GM18508 (cell line): ENCODE measurements around the gene SORCS2.

Source experiments
- ATAC-seq: cut with Tn5 transposase; IDR thresholded peaks from one replicate; pipeline ENCODE4 v1.9.1; 2021; ENCODE audit warnings: moderate number of reproducible peaks; ENCODE audit not compliant: insufficient read depth, unreplicated experiment

Gene SORCS2

DNA sequence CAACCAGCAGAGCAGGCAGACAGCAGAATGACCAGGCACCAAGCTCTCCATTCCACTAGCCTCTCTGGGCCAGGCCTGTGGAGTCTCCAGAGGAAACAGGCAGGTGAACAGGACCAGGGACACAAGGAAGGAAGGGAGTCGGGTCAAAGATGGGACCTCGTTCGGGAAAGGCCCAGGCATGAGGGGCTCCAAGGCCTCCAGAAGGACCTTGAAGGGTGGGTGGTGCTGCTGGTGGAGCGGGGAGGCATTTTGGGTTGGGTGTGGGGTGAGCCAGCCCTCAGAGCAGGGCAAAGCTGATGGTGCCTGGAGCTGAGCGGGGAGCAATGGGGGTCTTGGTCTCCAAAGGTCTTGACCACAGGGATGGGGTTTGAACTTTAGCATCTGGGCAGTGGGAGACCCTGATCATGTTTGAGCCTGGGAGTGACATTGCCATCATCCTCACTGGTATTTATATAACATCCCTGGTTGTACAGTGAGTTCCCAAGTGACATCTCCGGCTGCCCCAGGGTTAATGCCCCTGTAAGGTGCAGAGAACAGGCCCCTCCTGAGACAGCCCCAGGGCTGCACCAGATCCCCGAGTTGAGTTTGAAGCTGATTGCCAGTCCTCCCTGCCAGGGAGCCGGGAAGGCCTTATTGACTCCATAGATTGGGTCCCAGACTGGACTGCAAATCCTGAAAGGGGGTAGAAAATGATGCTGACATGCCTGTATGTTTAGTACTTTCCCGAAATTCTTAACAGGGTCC is 189.7 kb downstream of the SORCS2 start:
- ATAC-seq = no peak

GRCh38 chr4:7382634-7383014 is 190.3 kb downstream of the SORCS2 start:
- no peak for ATAC-seq

DNA sequence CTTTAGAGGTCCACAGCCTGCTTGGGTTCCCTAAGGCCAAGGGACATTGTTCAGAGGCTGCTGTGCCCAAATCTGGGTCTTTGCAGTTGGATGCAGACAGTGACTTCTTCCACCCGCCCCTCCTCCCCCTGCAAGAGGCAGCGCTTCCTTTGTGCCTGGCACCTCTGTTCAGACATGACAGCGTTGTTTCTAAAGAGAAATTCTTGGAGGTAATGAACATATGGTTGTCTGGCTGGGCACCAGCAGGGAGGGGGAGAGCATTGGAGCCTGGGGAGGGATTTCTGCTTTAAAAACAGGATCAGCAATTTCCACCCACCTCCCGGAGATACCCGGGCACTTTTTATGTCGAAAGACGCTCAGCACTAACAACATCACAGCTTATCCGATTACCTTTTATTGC is 190.9 kb downstream of the SORCS2 start:
- no peak for ATAC-seq

DNA sequence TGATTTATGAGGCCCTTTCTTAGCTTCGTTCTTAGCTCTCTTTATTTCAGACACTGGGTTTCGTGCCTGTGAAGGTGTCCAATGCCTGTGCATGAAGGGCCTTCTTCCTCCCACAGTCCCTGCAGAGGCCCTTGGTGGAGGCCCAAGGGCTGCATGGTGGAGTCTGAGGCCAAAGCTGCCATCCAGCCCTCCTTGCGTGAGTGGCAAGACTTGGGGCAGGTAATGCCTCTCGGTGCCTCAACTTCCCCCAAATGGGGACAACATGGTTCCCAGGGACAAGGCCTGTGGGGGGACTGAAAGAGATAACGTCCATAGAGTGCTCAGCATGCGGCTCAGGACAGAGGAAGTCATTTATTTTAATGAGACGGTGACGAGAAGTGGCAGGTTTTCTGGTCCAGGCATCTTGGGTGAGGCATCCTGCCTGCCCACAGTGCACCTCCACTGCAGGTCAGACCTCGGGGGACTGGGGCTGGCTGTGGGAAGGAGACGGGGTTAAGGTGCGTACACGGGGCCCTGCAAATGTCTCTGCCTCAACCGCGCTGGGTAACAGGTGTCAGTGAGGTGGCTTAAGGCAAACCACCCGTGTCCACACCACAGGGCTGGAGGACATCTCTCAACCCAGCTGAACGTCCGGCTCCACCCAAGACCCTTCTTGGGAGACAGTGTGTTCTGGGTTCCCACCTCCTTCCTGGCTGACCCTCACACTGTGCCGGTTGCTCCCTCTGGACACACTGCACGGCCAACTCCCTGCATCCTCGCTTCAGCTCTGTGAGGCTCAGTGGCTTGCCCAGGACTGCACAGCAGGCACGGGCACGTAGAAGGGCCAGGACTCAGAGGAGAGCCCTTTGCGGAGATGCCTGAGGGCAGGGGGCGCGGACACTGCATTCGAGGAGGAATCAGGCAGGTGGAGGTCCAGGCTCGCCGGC is 191.9 kb downstream of the SORCS2 start:
- no peak for ATAC-seq

GRCh38 chr4:7384929-7385890 is 192.9 kb downstream of the SORCS2 start:
- no peak for ATAC-seq

DNA sequence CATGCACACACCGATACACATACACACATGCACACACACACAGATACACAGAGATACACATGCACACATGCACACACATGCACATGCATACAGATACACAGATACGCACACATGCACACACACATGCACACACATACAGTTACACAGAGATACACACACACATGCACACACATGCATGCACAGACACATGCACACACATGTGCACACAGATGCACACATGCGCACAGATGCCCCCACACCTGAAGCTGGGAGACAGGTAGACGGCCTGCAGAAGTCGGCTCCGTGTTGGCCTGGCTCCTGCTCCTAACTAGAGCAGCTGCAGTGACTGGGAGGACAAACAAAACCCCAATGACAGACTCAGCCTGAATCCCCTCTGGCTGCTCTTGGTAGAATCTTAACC is 195.6 kb downstream of the SORCS2 start:
- no peak for ATAC-seq

DNA sequence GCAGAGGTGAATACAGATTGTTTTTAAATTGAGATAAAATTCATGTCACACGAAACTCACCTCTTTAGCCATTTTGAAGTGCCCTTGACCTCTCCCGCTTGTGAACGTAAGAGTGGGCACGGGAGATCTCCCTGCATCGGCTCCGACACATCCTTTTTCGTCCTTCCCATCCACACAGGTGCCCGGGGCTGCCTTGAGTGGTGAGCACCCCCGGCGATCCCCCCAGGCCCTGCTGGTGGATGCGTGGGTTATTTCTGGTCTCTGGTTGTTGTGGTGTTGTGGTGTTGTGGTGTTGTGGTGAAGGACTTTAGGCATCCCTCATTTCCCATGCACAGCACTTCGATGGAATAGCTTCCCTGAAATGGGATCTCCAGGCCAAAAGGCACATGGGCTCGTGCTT is 196.3 kb downstream of the SORCS2 start:
- ATAC-seq = no peak

DNA sequence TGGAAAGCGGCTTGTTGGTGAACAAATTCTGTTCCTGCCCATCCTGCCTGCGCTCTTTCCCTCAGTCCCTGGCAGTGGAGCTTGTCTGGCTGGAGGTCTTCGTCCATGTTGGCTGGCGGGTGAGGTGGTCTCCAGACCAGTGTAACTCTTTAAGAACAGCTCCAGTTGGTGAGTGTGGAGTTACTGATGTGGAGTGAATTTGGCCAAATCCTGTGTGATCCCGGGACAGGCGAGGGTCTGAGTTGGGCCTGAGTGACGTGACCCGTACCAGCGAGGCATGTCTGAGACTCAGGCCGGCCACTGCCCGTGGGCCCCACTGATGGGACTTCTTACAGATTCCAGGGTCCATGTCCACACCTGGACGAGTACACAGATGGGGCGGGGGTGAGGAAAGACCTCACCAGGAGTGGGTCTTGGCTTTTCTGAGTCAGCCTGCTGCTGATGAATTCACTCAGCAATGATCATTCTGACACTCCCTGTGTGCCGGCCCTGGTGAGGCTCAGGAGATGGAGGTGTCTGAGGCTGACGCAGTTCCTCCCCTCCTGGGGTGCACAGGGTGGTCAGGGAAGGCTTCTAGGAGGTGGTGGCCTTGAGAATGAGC is 196.9 kb downstream of the SORCS2 start:
- no peak for ATAC-seq

DNA sequence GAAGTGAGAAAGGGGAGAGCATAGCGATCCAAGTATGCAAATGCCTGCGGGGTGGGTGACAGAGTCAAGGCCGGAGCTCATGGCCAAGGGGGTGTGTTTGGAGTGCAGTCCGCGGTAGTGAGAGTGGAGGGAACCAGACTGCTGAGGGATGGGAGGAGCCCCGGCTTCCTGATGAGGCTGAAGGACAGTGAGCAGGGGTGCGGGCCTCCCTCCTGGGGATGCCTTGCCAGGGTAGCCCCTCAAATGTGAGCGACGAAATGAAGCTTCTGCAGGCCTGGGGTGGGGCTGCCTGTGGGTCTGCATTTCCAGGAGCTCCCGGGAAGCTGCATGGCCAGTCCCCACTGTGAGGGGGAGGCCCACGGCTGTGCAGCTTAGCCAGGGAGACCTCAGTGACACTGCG is 197.4 kb downstream of the SORCS2 start:
- no peak for ATAC-seq

- ATAC-seq = no peak
Observed at GRCh38 chr4:7390336-7390735, 198.0 kb downstream of the SORCS2 start.

GRCh38 chr4:7390906-7391636 is 198.7 kb downstream of the SORCS2 start:
- no peak for ATAC-seq

DNA sequence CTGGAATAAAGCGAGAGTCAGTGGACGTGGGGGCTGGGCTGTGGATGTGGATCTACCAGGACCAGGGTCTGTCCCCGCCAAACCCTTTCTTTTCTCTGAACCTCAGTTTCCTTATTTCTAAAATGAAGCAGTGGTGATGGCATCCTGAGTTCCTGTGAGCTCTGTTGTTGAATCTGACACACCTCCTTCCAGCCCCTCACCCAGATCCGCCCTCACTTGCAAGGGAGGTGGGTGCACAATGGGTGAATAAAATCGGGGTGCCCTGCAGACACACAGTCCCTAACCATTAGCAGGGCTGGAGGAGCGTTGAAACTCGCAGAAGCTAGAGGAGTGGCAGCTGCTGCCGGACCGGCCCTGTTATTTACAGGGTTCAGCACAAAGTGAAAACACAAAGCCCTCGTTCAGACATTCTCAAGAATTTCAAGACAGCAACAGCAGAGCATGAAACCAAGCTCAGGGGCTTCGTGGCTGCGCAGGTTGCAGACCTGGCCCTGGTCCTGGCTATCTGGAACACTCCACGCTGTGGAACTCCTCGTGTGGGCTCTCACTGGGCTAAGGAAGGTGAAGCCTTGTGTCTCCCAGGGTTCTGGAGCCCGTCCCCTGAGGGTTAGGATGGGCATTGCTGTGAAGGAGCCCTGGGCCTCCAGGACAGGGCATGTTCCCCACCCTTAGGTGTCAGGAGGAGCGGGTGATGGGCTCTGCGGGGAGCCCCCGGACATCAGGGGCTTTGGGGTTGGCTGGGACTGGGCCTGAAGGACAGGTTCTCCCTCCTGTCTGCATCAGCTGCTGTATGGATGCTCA is 199.5 kb downstream of the SORCS2 start:
- ATAC-seq = no peak

GRCh38 chr4:7392438-7393421 is 200.4 kb downstream of the SORCS2 start:
- ATAC-seq = no peak

DNA sequence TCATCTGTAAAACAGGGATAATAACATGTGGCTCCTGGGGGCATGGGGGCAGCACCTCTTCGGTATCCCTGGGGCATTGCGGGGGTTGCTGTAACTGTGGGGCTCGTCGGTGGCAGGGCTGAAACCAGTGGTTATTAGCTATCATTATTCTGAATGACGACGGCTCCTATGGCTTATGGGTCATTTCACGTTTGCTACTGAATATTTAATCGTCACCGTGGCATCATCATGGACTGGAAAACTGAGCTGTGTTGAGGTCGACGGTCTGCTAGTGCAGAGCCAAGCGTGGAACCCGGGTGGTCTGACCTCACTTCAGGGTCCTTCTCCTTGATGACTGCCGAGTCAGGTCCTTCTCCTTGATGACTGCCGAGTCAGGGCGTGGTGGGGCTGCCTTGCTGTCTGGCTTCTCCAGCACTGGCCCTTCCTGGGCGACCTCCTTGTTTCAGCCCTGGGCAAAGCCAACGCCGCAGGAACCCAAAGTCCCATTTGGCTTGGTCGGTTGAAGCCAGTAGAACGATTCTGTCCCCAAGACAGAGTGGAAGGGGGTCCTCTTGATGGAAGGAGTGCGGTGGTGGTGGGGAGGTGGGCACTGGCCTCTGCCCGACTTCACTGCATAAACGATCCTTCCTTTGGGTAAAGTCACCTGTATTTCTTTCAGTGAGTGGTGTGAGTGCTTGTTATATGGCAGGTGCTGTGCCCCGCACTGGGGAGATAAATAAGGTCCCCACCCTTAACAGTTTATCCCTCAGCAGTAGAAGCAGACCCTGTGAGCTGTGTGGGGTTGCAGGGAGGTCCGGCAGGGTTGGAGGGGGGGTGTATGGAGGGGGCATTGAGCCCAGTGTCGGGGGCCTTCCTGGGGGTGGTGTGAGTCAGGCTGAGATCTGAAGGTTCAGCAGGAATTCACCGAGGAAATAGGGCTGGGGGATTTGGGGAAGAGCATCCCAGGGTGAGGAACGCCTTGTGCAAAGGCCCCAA is 201.6 kb downstream of the SORCS2 start:
- ATAC-seq = no peak

DNA sequence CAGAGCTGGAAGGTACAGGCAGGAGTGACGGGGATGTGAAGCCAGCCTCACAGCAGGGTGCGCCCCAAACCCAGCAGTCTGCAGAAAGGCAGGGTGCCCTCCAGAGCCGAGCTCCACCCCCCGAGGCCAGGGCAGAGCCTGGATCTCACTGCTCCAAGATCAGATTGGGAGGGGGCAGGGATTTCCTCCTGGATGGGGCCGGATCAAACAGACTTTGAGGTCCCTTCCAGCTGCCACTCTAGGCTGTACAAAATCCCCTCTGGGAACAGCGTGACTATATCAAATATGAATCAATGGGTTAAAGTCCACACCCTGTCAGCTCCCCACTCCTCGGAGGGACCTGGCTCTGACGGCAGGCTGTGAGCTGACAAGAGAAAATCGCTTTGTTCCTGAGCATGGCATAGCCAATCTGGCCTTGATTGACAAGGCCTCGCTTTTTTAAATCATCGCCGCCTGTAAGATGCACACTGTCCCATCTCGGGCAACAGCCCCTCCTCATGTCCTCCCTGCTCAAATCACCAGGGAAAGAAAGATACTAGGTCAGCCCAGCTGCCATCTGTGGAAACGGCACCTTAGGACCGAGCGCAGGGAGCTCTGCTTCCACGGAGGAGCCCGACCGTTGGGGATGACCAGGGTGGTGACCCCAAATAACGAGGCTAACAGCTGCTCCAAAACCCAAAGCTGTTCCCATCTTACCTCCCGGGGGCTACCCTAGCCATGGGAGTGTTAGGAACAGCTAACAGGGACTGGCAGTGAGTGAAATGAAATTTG is 202.5 kb downstream of the SORCS2 start:
- no peak for ATAC-seq

DNA sequence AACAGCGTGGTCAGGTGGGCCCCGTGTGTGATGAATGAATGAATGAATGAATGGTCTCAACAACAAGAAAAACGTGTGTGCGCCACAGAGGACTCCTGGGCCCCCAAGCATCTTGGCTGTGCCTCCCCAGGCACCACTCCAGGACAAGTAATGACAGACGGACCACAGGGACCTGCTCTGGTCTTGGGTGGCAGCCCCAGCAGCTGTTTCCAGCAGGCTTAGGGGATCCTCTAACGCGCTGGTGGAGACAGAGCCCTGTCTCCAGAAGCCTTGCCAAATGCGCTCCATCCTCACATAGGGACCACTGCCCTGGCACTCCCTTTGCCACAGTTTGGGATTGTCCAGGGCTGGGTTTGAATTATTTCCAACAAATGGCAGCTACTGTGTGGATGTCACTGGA is 203.3 kb downstream of the SORCS2 start:
- no peak for ATAC-seq
